Bronchial epithelial cell (primary cell): Measurements from ENCODE around the gene CCT6B. TPM values are rescaled to one million over a fixed set of nuclear protein-coding genes. Genes with fewer than 3 reads are reported as not detected.
"Not testable (repeated sequence)": the region's sequence is repeated elsewhere in the genome, so short reads cannot be mapped to it uniquely, and the experiment has no call there.

ENCODE experiments used
- DNase-seq: peaks from one replicate; pipeline ENCODE4 v3.0.0-alpha.2; 2010; ENCODE audit warnings: low read depth
- FAIRE-seq: peaks from 2 replicates; lab custom pipeline; 2011; peaks lifted over from hg19 to GRCh38; lab: Jason Lieb, UNC
- H3K27me3 ChIP-seq: 2 replicates; pipeline ENCODE4 v1.5.1; 2011; ENCODE audit warnings: low read length; ENCODE audit not compliant: control insufficient read depth, insufficient read depth
- H3K36me3 ChIP-seq: 2 replicates; pipeline ENCODE4 v1.5.1; 2011; ENCODE audit warnings: low read length; ENCODE audit not compliant: control insufficient read depth, insufficient read depth
- H3K4me3 ChIP-seq: 2 replicates; pipeline ENCODE4 v1.5.1; 2011; ENCODE audit warnings: mild to moderate bottlenecking, low read depth, low read length, control low read depth
- CTCF ChIP-seq: IDR thresholded peaks from 2 replicates; pipeline ENCODE4 v1.5.1; 2011; ENCODE audit warnings: mild to moderate bottlenecking, moderate library complexity, low read length, control low read depth, inconsistent platforms; ENCODE audit not compliant: insufficient read depth, severe bottlenecking
- total RNA-seq: library from RNA; depleted of rRNA; stranded (reverse); fragments of >200 nt; gene quantifications from 2 replicates; pipeline ENCODE4 v1.2.1, GENCODE V29; 2014

The CCT6B gene
- total RNA-seq, 1 donor from 2014 or later: 0.79 TPM

- Histone ChIP-seq H3K36me3 (peaks cover under 1% of the 10 kb centered on the region), H3K4me3 (peak overlapping the region; percentile 89), H3K27me3 (no peaks in the 10 kb centered on the region)
- DNase-seq (no peak), FAIRE-seq (no peak)
- TF ChIP-seq CTCF: no peak
These were observed 18.5 kb upstream of the CCT6B start for GRCh38 chr17:34979650-34980352.

- no peaks in the 10 kb centered on the region for H3K36me3 ChIP-seq
- TF ChIP-seq CTCF: no peak
These were observed 17.9 kb upstream of the CCT6B start for GRCh38 chr17:34979153-34979552.

GRCh38 chr17:34974794-34975785 lies 13.8 kb upstream of the CCT6B start:
- FAIRE-seq (no peak), DNase-seq (no peak)
- Histone ChIP-seq H3K4me3 (no peak overlapping the region), H3K36me3 (no peaks in the 10 kb centered on the region), H3K27me3 (no peaks in the 10 kb centered on the region)
- TF ChIP-seq CTCF: no peak

More at GRCh38 chr17:34979153-34979552, 17.9 kb upstream of the CCT6B start:
- FAIRE-seq: no peak
- Histone ChIP-seq H3K27me3 (no peaks in the 10 kb centered on the region), H3K4me3 (no peak overlapping the region)
- no peak for DNase-seq

- FAIRE-seq: no peak
- no peak for DNase-seq
- Histone ChIP-seq H3K4me3 (no peak overlapping the region), H3K36me3 (no peaks in the 10 kb centered on the region), H3K27me3 (no peaks in the 10 kb centered on the region)
- no peak for TF ChIP-seq CTCF
These were observed 12.9 kb upstream of the CCT6B start for GRCh38 chr17:34974179-34974578.

GRCh38 chr17:34958438-34958837 lies 2.8 kb downstream of the CCT6B start:
- Histone ChIP-seq H3K27me3 (no peaks in the 10 kb centered on the region), H3K4me3 (no peak overlapping the region), H3K36me3 (no peaks in the 10 kb centered on the region)
- DNase-seq: no peak
- FAIRE-seq: no peak
- TF ChIP-seq CTCF: no peak

- not testable (repeated sequence) for H3K4me3 ChIP-seq, H3K36me3 ChIP-seq, H3K27me3 ChIP-seq, FAIRE-seq, DNase-seq
These were observed 10.5 kb downstream of the CCT6B start for GRCh38 chr17:34950780-34951179.
